OCI-LY3 (cell line): ENCODE data around the gene EYS.

Experiments
- EZH2phosphoT487 ChIP-seq: fragments of 200-600 bp; shearing (Covaris generic); IDR thresholded peaks from 2 replicates; pipeline ENCODE4 v1.6.1; 2018; ENCODE audit warnings: antibody characterized with exemption, mixed run types, low read depth
- TF ChIP-seq, protein P1 (sequence below): fragments of 200-600, 300-600 bp; sonication (generic); IDR thresholded peaks from 2 replicates; pipeline ENCODE4 v1.5.1; 2014; ENCODE audit warnings: antibody characterized with exemption, low read length, low read depth

DNA sequence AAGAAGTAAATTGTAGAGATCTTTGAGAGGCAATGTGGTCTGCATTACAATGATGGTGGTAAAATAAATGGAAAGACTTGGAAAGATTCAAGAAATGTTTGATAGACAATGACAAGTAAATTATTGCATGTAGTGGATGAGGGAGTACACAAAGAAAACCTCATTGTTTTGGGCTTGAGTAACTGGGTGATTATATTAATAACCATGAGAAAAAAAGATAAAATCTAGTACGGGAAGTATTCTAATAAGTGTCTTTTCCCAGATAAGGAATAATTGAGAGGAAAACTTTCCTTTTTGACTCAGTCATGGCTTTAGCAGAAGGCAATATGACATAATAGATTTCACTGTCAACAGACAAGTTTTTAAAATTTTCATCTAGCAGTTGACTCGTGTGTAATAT is 993.0 kb downstream of the EYS start:
- TF ChIP-seq, protein P1, sequence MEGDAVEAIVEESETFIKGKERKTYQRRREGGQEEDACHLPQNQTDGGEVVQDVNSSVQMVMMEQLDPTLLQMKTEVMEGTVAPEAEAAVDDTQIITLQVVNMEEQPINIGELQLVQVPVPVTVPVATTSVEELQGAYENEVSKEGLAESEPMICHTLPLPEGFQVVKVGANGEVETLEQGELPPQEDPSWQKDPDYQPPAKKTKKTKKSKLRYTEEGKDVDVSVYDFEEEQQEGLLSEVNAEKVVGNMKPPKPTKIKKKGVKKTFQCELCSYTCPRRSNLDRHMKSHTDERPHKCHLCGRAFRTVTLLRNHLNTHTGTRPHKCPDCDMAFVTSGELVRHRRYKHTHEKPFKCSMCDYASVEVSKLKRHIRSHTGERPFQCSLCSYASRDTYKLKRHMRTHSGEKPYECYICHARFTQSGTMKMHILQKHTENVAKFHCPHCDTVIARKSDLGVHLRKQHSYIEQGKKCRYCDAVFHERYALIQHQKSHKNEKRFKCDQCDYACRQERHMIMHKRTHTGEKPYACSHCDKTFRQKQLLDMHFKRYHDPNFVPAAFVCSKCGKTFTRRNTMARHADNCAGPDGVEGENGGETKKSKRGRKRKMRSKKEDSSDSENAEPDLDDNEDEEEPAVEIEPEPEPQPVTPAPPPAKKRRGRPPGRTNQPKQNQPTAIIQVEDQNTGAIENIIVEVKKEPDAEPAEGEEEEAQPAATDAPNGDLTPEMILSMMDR: no peak
- no peak for TF ChIP-seq EZH2phosphoT487
